Tibial nerve (tissue), 4 donors: ENCODE results near the gene SKIL. TPM values are rescaled to one million over a fixed set of nuclear protein-coding genes. Genes with fewer than 3 reads are reported as not detected.

Experiments
- DNase-seq, 2 donors: peaks; one replicate each; pipeline ENCODE4 v3.0.0-alpha.2; 2019; ENCODE audit warnings: low spot score in 2 of 2
- H3K27ac ChIP-seq, 4 donors: fragments of 200-600 bp; sonication (generic) in 3 of 4; one replicate each; pipeline ENCODE4 v1.5.1; 2017 to 2019; ENCODE audit warnings: mild to moderate bottlenecking in 1 of 4
- H3K27me3 ChIP-seq, 2 donors: fragments of 200-600 bp; sonication (generic) in 1 of 2; one replicate each; pipeline versions ENCODE4 v1.5.1 to v1.6.0; 2017 to 2019
- H3K36me3 ChIP-seq, 3 donors: fragments of 200-600 bp; sonication (generic); one replicate each; pipeline ENCODE4 v1.5.1; 2018 to 2019
- H3K4me1 ChIP-seq, 4 donors: fragments of 200-600 bp; sonication (generic) in 3 of 4; one replicate each; pipeline ENCODE4 v1.5.1; 2017 to 2019
- H3K4me3 ChIP-seq, 4 donors: fragments of 200-600 bp; sonication (generic) in 3 of 4; one replicate each; pipeline ENCODE4 v1.5.1; 2017 to 2019; ENCODE audit warnings: mild to moderate bottlenecking in 1 of 4, moderate library complexity in 1 of 4
- H3K9me3 ChIP-seq, 4 donors: fragments of 200-600 bp; sonication (generic) in 3 of 4; one replicate each; pipeline ENCODE4 v1.5.1; 2017 to 2019
- CTCF ChIP-seq, 5 experiments: fragments of 200-600 bp in 3 of 5; fragments of 450-650 bp in 2 of 5; sonication (generic) in 3 of 5; IDR thresholded peaks; one replicate each; pipeline ENCODE4 v1.5.1; 2016 to 2019; ENCODE audit warnings: antibody characterized with exemption in 5 of 5, mild to moderate bottlenecking in 3 of 5, moderate library complexity in 2 of 5
- EP300 ChIP-seq, 2 donors: sonication (generic); formaldehyde crosslinking; IDR thresholded peaks; one replicate each; pipeline ENCODE4 v1.6.1; 2017; ENCODE audit warnings: antibody characterized with exemption in 2 of 2, mild to moderate bottlenecking in 1 of 2
- POLR2A ChIP-seq, 2 donors: fragments of 450-650 bp; IDR thresholded peaks; one replicate each; pipeline ENCODE4 v1.6.1; 2017; ENCODE audit warnings: antibody characterized with exemption in 2 of 2, mild to moderate bottlenecking in 2 of 2, moderate library complexity in 2 of 2
- whole genome bisulfite sequencing, 2 donors: methylation state at CpG; one replicate each; pipeline ENCODE4 v1.1.5; 2018; 5-methylcytosine and 5-hydroxymethylcytosine counted together
- total RNA-seq, 4 donors: library from RNA; depleted of rRNA; stranded (reverse); fragments of >200 nt; gene quantifications; one replicate each; pipeline ENCODE4 v1.1.0, GENCODE V29; 2016

Gene SKIL
- total RNA-seq, 4 donors from 2014 or later = 28.2 to 47.9 (median 43.4) TPM

- WGBS, 2 donors = 6 to 20% methylated on average over 40 to 55 of the region's 58 CpGs
- Histone ChIP-seq H3K27ac (peak overlapping the region; percentile 60 to 94 (median 87)), H3K36me3 (peaks cover 0 to 6% (median 0%) of the 10 kb centered on the region in 3 donors), H3K4me1 (peaks cover 0 to 45% (median 3%) of the 10 kb centered on the region in 4 donors), H3K27me3 (no peaks in the 10 kb centered on the region), H3K9me3 (no peaks in the 10 kb centered on the region), H3K4me3 (peak overlapping the region; percentile 42 to 77 (median 60))
- DNase-seq = no peak
- TF ChIP-seq CTCF (IDR thresholded peaks at IDR 0.05) = no peak
- peak in 1 of 2 donors; percentile 59 for TF ChIP-seq EP300 (IDR thresholded peaks at IDR 0.05)
- TF ChIP-seq POLR2A (IDR thresholded peaks at IDR 0.05) = peak in 1 of 2 donors; percentile 15
Observed at GRCh38 chr3:170419557-170420087, 62.1 kb downstream of the SKIL start.

GRCh38 chr3:170420307-170420821 lies 62.8 kb downstream of the SKIL start:
- WGBS, 2 donors = 37 to 42% methylated on average over 17 of the region's 17 CpGs
- peaks cover 0 to 6% (median 0%) of the 10 kb centered on the region in 3 donors for H3K36me3 ChIP-seq

GRCh38 chr3:170421111-170421641 lies 63.7 kb downstream of the SKIL start:
- TF ChIP-seq POLR2A (IDR thresholded peaks at IDR 0.05) = no peak
- TF ChIP-seq CTCF (IDR thresholded peaks at IDR 0.05) = no peak
- peak in 1 of 2 donors; percentile 60 for TF ChIP-seq EP300 (IDR thresholded peaks at IDR 0.05)
- Histone ChIP-seq H3K36me3 (peaks cover 0 to 6% (median 0%) of the 10 kb centered on the region in 3 donors), H3K9me3 (no peaks in the 10 kb centered on the region), H3K4me3 (peak overlapping the region in 3 of 4 donors; percentile 36 to 77 (median 55)), H3K4me1 (peaks cover 0 to 60% (median 6%) of the 10 kb centered on the region in 4 donors), H3K27ac (peak overlapping the region; percentile 60 to 94 (median 87)), H3K27me3 (no peaks in the 10 kb centered on the region)
- 20 to 24% methylated on average over 11 to 12 of the region's 12 CpGs for WGBS, 2 donors
- DNase-seq = no peak

More at GRCh38 chr3:170420307-170420821, 62.8 kb downstream of the SKIL start:
- DNase-seq = no peak
- TF ChIP-seq POLR2A (IDR thresholded peaks at IDR 0.05) (no peak), EP300 (IDR thresholded peaks at IDR 0.05) (no peak), CTCF (IDR thresholded peaks at IDR 0.05) (no peak)
- no peaks in the 10 kb centered on the region for H3K9me3 ChIP-seq
- H3K27ac ChIP-seq = peak overlapping the region; percentile 60 to 94 (median 87)
- peaks cover 0 to 52% (median 3%) of the 10 kb centered on the region in 4 donors for H3K4me1 ChIP-seq
- no peaks in the 10 kb centered on the region for H3K27me3 ChIP-seq
- H3K4me3 ChIP-seq = peak overlapping the region; percentile 42 to 77 (median 60)

DNA sequence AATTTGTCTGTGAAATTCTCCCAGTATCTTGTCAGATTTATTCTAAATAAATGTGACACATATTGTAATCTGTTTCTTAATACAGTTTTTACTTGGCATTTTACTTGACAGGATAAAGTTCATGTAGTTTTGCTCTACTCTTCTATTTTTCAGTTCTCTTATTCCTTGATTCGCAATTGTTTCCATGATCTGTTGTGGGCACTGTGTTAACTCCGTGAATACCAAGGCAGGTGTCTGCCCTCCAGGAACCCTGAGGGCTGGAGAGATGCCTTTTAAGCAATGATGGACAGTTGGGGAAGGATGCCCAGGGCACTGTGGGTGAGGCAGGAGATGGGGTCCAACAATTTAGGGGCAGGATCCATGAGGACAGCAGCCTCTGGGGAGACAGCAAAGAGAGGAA lies 64.2 kb downstream of the SKIL start:
- Histone ChIP-seq H3K36me3 (peaks cover 0 to 6% (median 0%) of the 10 kb centered on the region in 3 donors), H3K27ac (peak overlapping the region; percentile 60 to 94 (median 87)), H3K9me3 (no peaks in the 10 kb centered on the region), H3K4me3 (peak overlapping the region in 3 of 4 donors; percentile 36 to 77 (median 55)), H3K27me3 (no peaks in the 10 kb centered on the region), H3K4me1 (peaks cover 0 to 65% (median 6%) of the 10 kb centered on the region in 4 donors)
- 41 to 57% methylated on average over 2 of the region's 2 CpGs for WGBS, 2 donors
- no peak for TF ChIP-seq POLR2A (IDR thresholded peaks at IDR 0.05)
- TF ChIP-seq EP300 (IDR thresholded peaks at IDR 0.05) = no peak
- no peak for TF ChIP-seq CTCF (IDR thresholded peaks at IDR 0.05)
- DNase-seq = no peak
